Measurements from ENCODE around the gene PARD3B.

GRCh38 chr2:204557604-204558003, 12.3 kb downstream of the PARD3B start:
- TF ChIP-seq, protein P1, sequence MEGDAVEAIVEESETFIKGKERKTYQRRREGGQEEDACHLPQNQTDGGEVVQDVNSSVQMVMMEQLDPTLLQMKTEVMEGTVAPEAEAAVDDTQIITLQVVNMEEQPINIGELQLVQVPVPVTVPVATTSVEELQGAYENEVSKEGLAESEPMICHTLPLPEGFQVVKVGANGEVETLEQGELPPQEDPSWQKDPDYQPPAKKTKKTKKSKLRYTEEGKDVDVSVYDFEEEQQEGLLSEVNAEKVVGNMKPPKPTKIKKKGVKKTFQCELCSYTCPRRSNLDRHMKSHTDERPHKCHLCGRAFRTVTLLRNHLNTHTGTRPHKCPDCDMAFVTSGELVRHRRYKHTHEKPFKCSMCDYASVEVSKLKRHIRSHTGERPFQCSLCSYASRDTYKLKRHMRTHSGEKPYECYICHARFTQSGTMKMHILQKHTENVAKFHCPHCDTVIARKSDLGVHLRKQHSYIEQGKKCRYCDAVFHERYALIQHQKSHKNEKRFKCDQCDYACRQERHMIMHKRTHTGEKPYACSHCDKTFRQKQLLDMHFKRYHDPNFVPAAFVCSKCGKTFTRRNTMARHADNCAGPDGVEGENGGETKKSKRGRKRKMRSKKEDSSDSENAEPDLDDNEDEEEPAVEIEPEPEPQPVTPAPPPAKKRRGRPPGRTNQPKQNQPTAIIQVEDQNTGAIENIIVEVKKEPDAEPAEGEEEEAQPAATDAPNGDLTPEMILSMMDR (conservative IDR thresholded peaks at IDR 0.05; ENCODE audit: low read depth, low read length): no peak
- TF ChIP-seq EZH2 (IDR thresholded peaks at IDR 0.05; ENCODE audit: low read length, unreplicated experiment): no peak

All from PC-3 (cell line).